NCI-H774 (cell line): ENCODE measurements around the gene PTPRN2.
"Not testable (repeated sequence)": the region's sequence is repeated elsewhere in the genome, so short reads cannot be mapped to it uniquely, and the experiment has no call there.

Experiments
- DNase-seq: peaks from one replicate; lab custom pipeline; 2025; lab: John Stamatoyannopoulos, UW

PTPRN2 gene

GRCh38 chr7:157563467-157564135 is 1024.0 kb downstream of the PTPRN2 start:
- DNase-seq: not testable (repeated sequence)

- not testable (repeated sequence) for DNase-seq
These were observed 1024.9 kb downstream of the PTPRN2 start for GRCh38 chr7:157562522-157563398.

DNA sequence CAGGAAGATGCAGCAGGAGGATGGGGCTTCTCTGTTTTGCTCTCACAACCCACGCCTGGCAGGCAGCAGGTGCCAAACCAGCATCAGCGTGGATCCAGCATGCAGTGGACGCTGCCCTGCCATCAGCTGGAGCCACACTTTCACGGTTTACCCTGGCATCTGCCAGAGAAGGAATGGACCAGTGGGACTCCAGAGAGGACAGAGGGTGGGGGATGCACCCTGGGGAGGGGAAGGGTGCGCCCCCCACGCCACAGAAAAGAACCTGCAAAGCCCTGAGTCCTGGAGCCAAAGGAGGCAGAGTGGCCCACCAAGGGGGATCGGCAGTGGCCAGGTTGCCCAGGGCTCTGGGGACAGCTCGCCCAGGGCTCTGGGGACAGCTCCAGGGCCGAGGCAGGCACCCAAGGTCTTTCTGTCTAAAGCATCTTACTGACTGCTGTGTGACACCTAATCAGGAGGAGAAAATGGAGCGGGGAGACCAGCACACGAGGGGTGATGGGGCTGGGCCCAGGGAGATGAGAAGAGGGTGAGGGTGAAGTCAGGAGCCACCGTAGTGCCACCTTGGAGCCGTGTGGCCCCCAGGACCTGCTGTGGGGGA is 1025.7 kb downstream of the PTPRN2 start:
- DNase-seq: no peak

- DNase-seq: no peak
These were observed 1026.2 kb downstream of the PTPRN2 start for GRCh38 chr7:157561523-157561785.

DNA sequence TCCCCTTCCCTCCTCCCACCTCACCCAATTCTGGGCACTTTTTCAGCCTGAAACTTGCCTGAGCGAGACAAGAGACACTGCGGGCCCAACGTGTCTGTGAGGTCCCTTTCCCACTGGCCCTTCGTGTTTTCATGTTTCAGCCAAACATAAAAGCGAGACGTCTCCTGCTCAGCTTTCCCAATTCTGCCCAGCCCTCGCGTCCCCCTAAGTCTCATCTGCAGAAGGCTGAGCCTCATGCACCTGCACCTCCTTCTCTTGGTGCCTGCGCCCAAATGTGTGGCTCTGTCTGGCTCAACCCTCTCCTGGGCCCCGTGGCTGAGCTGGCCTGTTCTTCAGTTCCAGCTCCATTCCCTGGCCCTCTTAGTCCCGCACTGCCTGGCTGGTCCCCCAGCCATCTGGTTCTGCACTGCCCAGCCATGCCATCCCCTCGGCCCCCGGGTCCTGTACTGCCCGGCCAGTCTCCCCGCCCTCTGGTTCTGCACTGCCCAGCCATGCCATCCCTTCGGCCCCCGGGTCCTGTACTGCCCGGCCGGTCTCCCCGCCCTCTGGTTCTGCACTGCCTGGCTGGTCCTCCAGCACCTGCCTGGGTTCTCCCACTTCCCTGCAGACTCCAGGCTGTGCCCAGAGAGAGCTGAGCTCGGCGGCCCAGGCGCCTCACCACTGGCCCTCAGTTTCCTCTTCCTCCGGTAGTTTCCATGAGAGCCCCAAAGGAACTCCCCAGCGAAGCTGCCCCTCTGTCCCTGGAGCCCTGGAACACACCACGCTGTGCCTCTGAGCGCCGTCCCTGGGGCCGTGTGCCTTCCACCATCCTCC is 1026.7 kb downstream of the PTPRN2 start:
- no peak for DNase-seq

DNA sequence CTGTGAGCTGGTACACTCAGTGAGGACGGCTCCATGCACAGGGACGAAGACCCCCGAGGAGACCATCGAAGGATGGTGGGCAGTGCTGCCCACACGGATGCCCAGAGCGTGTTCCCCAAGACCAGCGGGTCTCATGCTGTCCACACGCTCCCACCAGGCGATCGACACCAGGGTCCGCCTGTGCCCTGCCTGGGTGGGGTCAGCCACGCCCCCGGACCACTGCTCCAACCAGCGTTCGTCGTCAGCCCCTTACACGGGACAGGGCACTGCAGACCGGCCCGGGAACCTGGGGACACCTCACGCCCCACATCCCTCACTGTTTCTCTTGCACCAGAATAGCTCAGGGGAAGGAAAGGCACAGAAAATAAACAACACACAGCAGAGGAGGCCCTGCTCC is 1027.4 kb downstream of the PTPRN2 start:
- no peak for DNase-seq

DNA sequence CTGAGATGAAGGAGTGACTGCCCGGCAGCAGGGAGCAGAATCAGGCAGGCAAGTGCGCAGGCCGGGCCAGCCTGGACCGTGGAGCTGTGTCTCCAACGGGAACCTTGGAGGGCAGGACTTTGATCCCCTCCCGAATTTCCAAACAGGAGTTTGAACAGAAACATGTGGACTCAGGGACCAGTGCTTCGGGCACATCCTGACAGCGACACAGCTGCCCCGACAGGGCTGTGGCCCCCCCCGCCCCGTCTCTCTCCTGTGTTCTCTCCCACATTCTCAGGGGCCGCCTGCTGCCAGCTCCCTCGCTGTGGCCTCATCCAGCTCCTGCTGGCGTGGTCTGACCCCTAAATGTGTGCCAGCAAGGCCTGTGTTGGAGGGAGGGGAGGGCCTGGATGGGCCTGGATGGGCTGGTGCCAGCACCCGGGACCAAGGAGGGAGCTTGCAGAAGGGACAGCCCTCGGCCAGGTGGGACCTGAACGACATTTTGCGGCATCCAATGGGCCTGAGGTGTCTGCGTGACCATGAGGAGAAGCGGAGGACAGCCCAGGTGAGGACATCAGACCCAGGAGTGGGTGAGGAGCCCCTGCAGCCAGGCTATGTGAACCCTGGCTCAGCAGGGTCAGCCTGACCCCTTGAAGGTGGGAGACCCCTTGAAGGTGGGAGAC is 1027.9 kb downstream of the PTPRN2 start:
- DNase-seq: no peak

- DNase-seq: no peak
These were observed 1028.6 kb downstream of the PTPRN2 start for GRCh38 chr7:157558875-157559595.

GRCh38 chr7:157558516-157558874 is 1029.1 kb downstream of the PTPRN2 start:
- no peak for DNase-seq

DNA sequence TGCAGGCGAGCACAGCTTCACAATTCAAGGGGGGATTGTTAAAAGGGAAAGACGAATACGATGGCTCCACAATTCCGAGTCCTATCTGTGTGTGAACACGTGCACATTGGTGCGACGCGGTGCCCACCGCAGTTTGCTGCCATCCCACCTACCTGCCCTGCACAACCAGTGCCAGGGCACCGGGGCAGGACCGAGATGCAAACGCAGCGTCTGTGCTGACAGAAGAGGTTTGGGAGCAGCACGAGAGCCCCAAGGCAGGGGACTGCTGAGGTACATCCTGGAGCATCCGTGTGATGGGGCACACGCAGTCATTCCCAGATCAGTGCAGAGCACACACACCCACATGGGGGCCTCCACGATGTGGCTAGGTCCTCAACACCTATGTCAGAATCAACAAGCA is 1029.6 kb downstream of the PTPRN2 start:
- DNase-seq: no peak

- DNase-seq: no peak
These were observed 1030.4 kb downstream of the PTPRN2 start for GRCh38 chr7:157557263-157557662.

DNA sequence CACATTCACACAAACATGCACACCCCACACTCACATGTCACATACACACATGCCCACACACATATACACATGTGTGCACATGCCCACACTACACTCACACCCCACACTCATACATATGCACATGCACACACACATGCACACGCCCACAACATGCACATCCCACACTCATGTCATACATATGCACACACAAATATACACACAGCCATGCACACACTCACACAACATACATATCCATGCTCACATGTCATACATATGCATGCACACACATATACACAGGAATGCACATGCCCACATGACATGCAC is 1031.0 kb downstream of the PTPRN2 start:
- no peak for DNase-seq

- DNase-seq: no peak
These were observed 1031.5 kb downstream of the PTPRN2 start for GRCh38 chr7:157555944-157556641.

- no peak for DNase-seq
These were observed 1032.3 kb downstream of the PTPRN2 start for GRCh38 chr7:157555313-157555712.

DNA sequence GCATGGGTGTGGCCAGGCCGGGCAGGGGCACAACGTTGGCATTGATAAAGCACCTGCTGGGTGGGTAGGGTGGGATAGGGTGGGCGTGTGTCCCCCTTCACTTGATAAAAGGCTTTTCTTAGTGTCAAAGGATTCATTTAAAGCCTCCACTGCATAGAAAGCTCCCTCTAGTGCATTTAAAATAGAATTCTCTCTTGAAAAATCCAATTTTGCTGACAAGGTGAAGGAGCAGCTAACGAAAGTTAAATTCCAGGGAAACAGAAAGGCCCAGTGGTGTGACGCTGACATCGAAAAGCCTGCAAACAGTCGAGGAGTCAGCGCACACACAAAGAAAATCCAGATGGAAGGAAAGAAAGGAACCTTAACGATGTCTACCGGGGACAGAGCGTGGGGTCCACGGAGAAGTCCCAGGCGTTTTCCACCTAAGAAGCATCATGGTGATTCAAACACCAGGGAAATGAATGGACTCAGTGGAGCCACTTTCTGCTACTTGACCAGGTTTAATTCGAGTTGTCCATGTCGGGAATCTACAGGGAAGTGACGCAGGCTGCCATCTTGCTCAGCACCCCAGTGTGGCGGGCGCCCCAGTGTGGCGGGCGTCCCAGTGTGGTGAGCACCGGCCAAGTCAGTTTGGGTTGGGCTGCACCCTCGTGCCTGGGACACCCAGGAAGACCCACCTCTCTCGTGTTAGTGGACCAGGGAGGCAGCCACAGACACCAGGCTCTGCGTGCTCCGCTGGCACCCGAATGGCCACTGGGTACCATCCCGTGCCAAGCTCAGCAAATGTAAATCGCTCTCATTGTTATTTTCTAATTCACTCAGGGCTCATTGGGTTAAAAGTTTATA is 1033.0 kb downstream of the PTPRN2 start:
- DNase-seq: no peak

DNA sequence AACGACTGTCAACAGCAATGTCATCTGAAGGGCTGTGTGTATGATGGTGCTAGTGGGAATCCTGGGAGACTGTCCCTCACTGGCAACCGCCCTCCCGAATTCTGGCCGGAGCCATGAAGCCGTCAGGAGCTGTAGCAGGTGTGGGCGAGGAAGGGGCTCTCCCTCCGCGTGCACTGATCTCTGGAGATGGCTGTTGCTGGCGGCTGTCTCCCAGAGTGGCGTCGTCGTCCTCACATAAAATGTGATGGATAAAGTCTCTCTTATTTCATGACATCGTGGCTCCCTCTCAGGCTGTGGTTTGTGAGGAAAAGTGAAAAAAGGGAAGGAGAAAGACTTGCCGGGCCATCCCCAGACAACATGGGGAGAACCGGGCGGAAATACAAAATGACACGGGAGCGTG is 1034.4 kb downstream of the PTPRN2 start:
- DNase-seq: no peak

GRCh38 chr7:157552295-157552993 is 1035.2 kb downstream of the PTPRN2 start:
- DNase-seq: no peak

DNA sequence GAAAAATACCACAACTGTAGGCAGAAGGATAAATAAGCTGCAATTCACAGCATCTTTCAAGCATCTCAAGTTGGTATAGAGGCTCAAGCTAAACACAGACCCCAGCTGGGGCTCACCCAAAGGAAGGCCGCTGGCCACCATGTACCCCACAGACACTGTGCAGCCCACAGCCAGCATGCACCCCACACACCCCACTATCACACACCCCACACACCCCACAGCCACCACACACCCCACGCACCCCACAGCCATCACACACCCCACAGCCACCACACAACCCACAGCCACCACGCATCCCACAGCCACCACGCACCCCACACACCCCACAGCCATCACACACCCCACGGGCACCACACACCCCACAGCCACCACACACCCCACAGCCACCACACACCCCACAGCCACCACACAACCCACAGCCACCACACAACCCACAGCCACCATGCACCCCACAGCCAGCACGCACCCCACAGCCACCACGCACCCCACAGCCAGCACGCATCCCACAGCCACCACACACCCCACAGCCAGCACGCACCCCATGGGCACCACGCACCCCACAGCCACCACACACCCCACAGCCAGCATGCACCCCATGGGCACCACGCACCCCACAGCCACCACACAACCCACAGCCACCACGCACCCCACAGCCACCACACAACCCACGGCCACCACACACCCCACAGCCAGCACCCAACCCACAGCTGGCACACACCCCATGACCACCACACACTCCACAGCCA is 1036.1 kb downstream of the PTPRN2 start:
- no peak for DNase-seq
